GM12878 (cell line): Measurements from ENCODE around the gene TSHZ2. TPM values are rescaled to one million over a fixed set of nuclear protein-coding genes. Genes with fewer than 3 reads are reported as not detected.

Experiments used
- ATAC-seq: fragments of 200-7000 bp; cut with Tn5 transposase; 3 replicates; pipeline ENCODE4 v1.9.1; 2020; ENCODE audit warnings: mild to moderate bottlenecking, moderate library complexity
- BruUV-seq: library from RNA; stranded (reverse); fragments of 400-500 nt; replicated peaks from 2 replicates; lab custom pipeline; 2021; lab: Mats Ljungman, UMichigan
- CTCF ChIA-PET: fragments of 300-600 bp; sonication (Branson Sonifier 250); formaldehyde crosslinking; extraction: SDS; loops from one replicate; lab custom pipeline; 2021; ENCODE audit warnings: inconsistent platforms; lab: Yijun Ruan, JAX
- POLR2A ChIA-PET: fragments of 350-600 bp; formaldehyde crosslinking; extraction: SDS; loops from one replicate; lab custom pipeline; 2021; ENCODE audit warnings: inconsistent platforms; lab: Charles Lee
- RAD21 ChIA-PET: fragments of 300-600 bp; sonication (Branson Sonifier 250); formaldehyde crosslinking; loops from one replicate; lab custom pipeline; 2023; ENCODE audit warnings: antibody characterized with exemption; ENCODE audit not compliant: unreplicated experiment; lab: Charles Lee
- SMC1A ChIA-PET: fragments of 300-600 bp; sonication (Branson Sonifier 250); formaldehyde crosslinking; loops from one replicate; lab custom pipeline; 2023; ENCODE audit not compliant: unreplicated experiment, uncharacterized antibody; lab: Charles Lee
- DNase-seq: peaks from one replicate; pipeline ENCODE4 v3.0.0-alpha.2; 2011; ENCODE audit warnings: low read depth, low spot score
- FAIRE-seq: peaks from 3 replicates; lab custom pipeline; 2011; peaks lifted over from hg19 to GRCh38; lab: Jason Lieb, UNC
- H2AFZ ChIP-seq: 2 replicates; pipeline ENCODE4 v1.6.0; 2011; ENCODE audit warnings: low read depth, low read length, control low read depth; ENCODE audit not compliant: control insufficient read depth
- H3K27ac ChIP-seq: 2 replicates; pipeline ENCODE4 v1.5.1; 2011; ENCODE audit warnings: control low read depth; ENCODE audit not compliant: control insufficient read depth, insufficient read depth
- H3K27me3 ChIP-seq, 2 experiments: replicated peaks in 1 of 2; 2 replicates each; pipeline versions ENCODE4 v1.6.0 to v1.6.1; 2011; ENCODE audit warnings: low read length in 1 of 2; ENCODE audit not compliant: control insufficient read depth in 2 of 2, insufficient read depth in 2 of 2
- H3K36me3 ChIP-seq, 2 experiments: 2 replicates each; pipeline ENCODE4 v1.5.1; 2011; ENCODE audit warnings: low read length in 1 of 2; ENCODE audit not compliant: control insufficient read depth in 2 of 2, insufficient read depth in 2 of 2
- H3K4me1 ChIP-seq: 2 replicates; pipeline ENCODE4 v1.6.1; 2011; ENCODE audit warnings: mild to moderate bottlenecking, low read length, moderate library complexity, mixed read lengths; ENCODE audit not compliant: control insufficient read depth, insufficient read depth
- H3K4me2 ChIP-seq: 2 replicates; pipeline ENCODE4 v1.6.0; 2011; ENCODE audit warnings: control low read depth; ENCODE audit not compliant: control insufficient read depth, insufficient read depth
- H3K4me3 ChIP-seq: fragments of 200-600 bp; sonication (generic); 2 replicates; pipeline ENCODE4 v1.5.1; 2016
- H3K79me2 ChIP-seq: 2 replicates; pipeline ENCODE4 v1.6.0; 2011; ENCODE audit warnings: low read length; ENCODE audit not compliant: control insufficient read depth, insufficient read depth
- H3K9ac ChIP-seq: 2 replicates; pipeline ENCODE4 v1.8.0; 2011; ENCODE audit warnings: low read length, control low read depth, mixed read lengths; ENCODE audit not compliant: control insufficient read depth, insufficient read depth
- H3K9me3 ChIP-seq: replicated peaks from 3 replicates; pipeline ENCODE4 v1.5.1; 2011; ENCODE audit warnings: mild to moderate bottlenecking, low read length; ENCODE audit not compliant: control insufficient read depth, insufficient read depth
- H4K20me1 ChIP-seq: 2 replicates; pipeline ENCODE4 v1.6.0; 2011; ENCODE audit not compliant: control insufficient read depth, insufficient read depth
- ELK1 ChIP-seq: IDR thresholded peaks from 2 replicates; pipeline ENCODE4 v1.6.1; 2012; ENCODE audit warnings: low read depth, low read length, improper control_type of control experiment
- NFXL1 ChIP-seq: fragments of 450-650 bp; IDR thresholded peaks from 2 replicates; pipeline ENCODE4 v1.6.1; 2017; ENCODE audit warnings: antibody characterized with exemption, mild to moderate bottlenecking, borderline replicate concordance
- NFYA ChIP-seq: IDR thresholded peaks from 2 replicates; pipeline ENCODE4 v1.6.1; 2011; ENCODE audit warnings: low read depth, mild to moderate bottlenecking, low read length, improper control_type of control experiment, borderline replicate concordance
- TCF12 ChIP-seq: IDR thresholded peaks from 2 replicates; pipeline ENCODE4 v1.6.1; 2011; ENCODE audit warnings: low read depth, mild to moderate bottlenecking, low read length
- WRNIP1 ChIP-seq: IDR thresholded peaks from 2 replicates; pipeline ENCODE4 v1.6.1; 2011; ENCODE audit warnings: low read depth, low read length, improper control_type of control experiment, borderline replicate concordance
- ZBED1 ChIP-seq: IDR thresholded peaks from 2 replicates; pipeline ENCODE4 v1.6.1; 2016; ENCODE audit warnings: borderline replicate concordance
- WGBS: methylation state at CpG from one replicate; pipeline ENCODE4 v1.1.6; 2016; ENCODE audit warnings: low lambda C conversion rate; ENCODE audit not compliant: insufficient replicate concordance, insufficient coverage; ENCODE audit errors: missing lambda C conversion rate; 5-methylcytosine and 5-hydroxymethylcytosine counted together
- in situ Hi-C: fragments of 300-500 bp; cut with MboI; formaldehyde crosslinking; loops from 9 replicates; pipeline ENCODE4 v1.14.3; 2018; ENCODE audit warnings: mixed read lengths
- intact Hi-C: fragments of 100-400 bp; cut with micrococcal nuclease; formaldehyde crosslinking; loops from one replicate; pipeline ENCODE4 v1.14.2; 2022; ENCODE audit not compliant: unreplicated experiment
- polyA plus RNA-seq, 11 experiments: library from polyadenylated mRNA; depleted of rRNA in 4 of 11; unstranded in 6 of 11; stranded (reverse) in 5 of 11; fragments of >200 nt; fragmentation: Nextera tagmentation in 4 of 11; fragmentation: Illumina TruSeq in 1 of 11; extraction: Ambion mirVana in 4 of 11; extraction: Trizol in 1 of 11; gene quantifications; 1 replicate in 1 of 11; 2 replicates in 10 of 11; pipeline versions ENCODE4 v1.2.1 to v1.2.3, GENCODE V29; 2011 to 2016; ENCODE audit warnings: inconsistent platforms in 2 of 11, missing spikeins in 2 of 11, low read depth in 1 of 11
- total RNA-seq, 4 experiments: library from RNA; depleted of rRNA in 3 of 4; stranded (reverse); fragments of >200 nt in 3 of 4; fragmentation: Illumina TruSeq in 1 of 4; extraction: Trizol in 1 of 4; gene quantifications; 2 replicates each; pipeline versions ENCODE4 v1.2.1 to v1.2.3, GENCODE V29; 2013 to 2021
- TF ChIP-seq, protein P1 (sequence below): IDR thresholded peaks from 2 replicates; pipeline ENCODE4 v1.6.1; 2011; ENCODE audit warnings: borderline replicate concordance, low read depth, mild to moderate bottlenecking, moderate library complexity, mixed read lengths, low read length; ENCODE audit not compliant: insufficient read depth; ENCODE audit errors: extremely low read length

The TSHZ2 gene
- total and polyA plus RNA-seq, 10 of the 15 experiments (the other 5 are each of a cell fraction or from before 2014, with no cell fraction given), result 0.01 to 0.86 (median 0.13) TPM; not detected in 2

DNA sequence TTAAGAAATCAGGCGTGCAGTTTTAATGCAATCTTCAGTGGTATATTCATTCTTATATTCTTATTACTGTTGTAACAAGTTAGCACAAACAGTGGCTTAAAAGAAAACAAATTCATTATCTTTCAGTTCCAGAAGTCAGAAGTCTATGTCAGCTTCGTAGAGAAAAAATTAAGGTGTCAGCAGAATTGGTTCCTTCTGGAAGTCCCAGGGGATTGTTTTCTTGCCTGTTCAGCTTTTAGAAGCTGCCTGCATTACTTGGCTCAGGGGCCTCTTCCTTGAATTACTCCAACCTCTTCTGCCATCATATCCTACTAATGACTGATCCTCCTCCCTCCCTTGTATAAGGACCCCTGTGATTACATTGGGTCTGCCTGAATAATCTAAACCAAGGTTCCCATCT is 377.6 kb downstream of the TSHZ2 start:
- intact Hi-C loops, result no loop called here
- ChIA-PET SMC1A (interaction anchor here (1.4 kb wide), 1 partner anchor 14 kb away, joined by 3 read pairs; no protein-coding TSS in a partner anchor), CTCF (no interaction called here), POLR2A (no interaction called here), RAD21 (no interaction called here)
- Histone ChIP-seq H3K4me3 (no peak overlapping the region), H3K4me1 (no peaks in the 10 kb centered on the region), H3K79me2 (no peaks in the 10 kb centered on the region), H3K9ac (no peak overlapping the region), H4K20me1 (no peaks in the 10 kb centered on the region), H3K27me3 (no peaks in the 10 kb centered on the region), H3K36me3 (no peaks in the 10 kb centered on the region), H3K27ac (no peak overlapping the region), H2AFZ (no peak overlapping the region), H3K4me2 (no peak overlapping the region), H3K9me3 (no peaks in the 10 kb centered on the region)
- FAIRE-seq, result no peak
- ATAC-seq, result no peak
- TF ChIP-seq NFYA (no peak), NFXL1 (no peak), ZBED1 (no peak), ELK1 (no peak), WRNIP1 (no peak), TCF12 (no peak)
- TF ChIP-seq, protein P1, sequence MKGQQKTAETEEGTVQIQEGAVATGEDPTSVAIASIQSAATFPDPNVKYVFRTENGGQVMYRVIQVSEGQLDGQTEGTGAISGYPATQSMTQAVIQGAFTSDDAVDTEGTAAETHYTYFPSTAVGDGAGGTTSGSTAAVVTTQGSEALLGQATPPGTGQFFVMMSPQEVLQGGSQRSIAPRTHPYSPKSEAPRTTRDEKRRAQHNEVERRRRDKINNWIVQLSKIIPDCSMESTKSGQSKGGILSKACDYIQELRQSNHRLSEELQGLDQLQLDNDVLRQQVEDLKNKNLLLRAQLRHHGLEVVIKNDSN, result no peak
- in situ Hi-C loops, result no loop called here
- WGBS, result 21% methylated on average over 2 of the region's 2 CpGs
- no TSS peak for BruUV-seq
- DNase-seq, result no peak
